H1 (cell line): ENCODE data around the gene ALPP. TPM values are rescaled to one million over a fixed set of nuclear protein-coding genes. Genes with fewer than 3 reads are reported as not detected.
A peak's percentile ranks its signal among the peaks of the same experiment; 100 is the strongest.

ENCODE experiments used
- CTCF ChIA-PET: fragments of 300-600 bp; sonication (Branson Sonifier 250); formaldehyde crosslinking; loops from one replicate; lab custom pipeline; 2021; ENCODE audit not compliant: partially characterized antibody; lab: Charles Lee
- POLR2A ChIA-PET: fragments of 300-600 bp; sonication (Branson Sonifier 250); formaldehyde crosslinking; loops from one replicate; lab custom pipeline; 2021; ENCODE audit warnings: inconsistent platforms; ENCODE audit not compliant: partially characterized antibody; lab: Charles Lee
- DNase-seq, 2 experiments: peaks; one replicate each; pipeline versions ENCODE4 v3.0.0 to v3.0.0-alpha.2; 2010 to 2022; ENCODE audit warnings: low spot score in 2 of 2, low read depth in 1 of 2, mixed read lengths in 1 of 2
- FAIRE-seq: peaks from 2 replicates; lab custom pipeline; 2011; peaks lifted over from hg19 to GRCh38; lab: Jason Lieb, UNC
- H2AFZ ChIP-seq: 2 replicates; pipeline ENCODE4 v1.8.1; 2012; ENCODE audit warnings: low read length, inconsistent platforms
- H2AK5ac ChIP-seq: 2 replicates; pipeline ENCODE4 v1.6.1; 2013; ENCODE audit warnings: low read depth, low read length
- H2BK120ac ChIP-seq: replicated peaks from 2 replicates; pipeline ENCODE3; 2013; ENCODE audit warnings: low read depth, low read length, inconsistent platforms
- H2BK12ac ChIP-seq: 2 replicates; pipeline ENCODE4 v1.6.1; 2013; ENCODE audit warnings: low read depth, low read length
- H2BK15ac ChIP-seq: 2 replicates; pipeline ENCODE4 v1.6.1; 2013; ENCODE audit warnings: low read length
- H2BK20ac ChIP-seq: 2 replicates; pipeline ENCODE4 v1.6.1; 2013; ENCODE audit warnings: low read length
- H2BK5ac ChIP-seq: 2 replicates; pipeline ENCODE4 v1.6.1; 2013; ENCODE audit warnings: low read depth, low read length
- H3K14ac ChIP-seq: 2 replicates; pipeline ENCODE4 v1.6.1; 2013; ENCODE audit warnings: inconsistent platforms; ENCODE audit not compliant: insufficient read length
- H3K18ac ChIP-seq: 2 replicates; pipeline ENCODE4 v1.6.1; 2013; ENCODE audit warnings: low read length; ENCODE audit errors: extremely low read depth
- H3K23ac ChIP-seq: 2 replicates; pipeline ENCODE4 v1.6.1; 2013; ENCODE audit warnings: inconsistent platforms; ENCODE audit not compliant: insufficient read length
- H3K23me2 ChIP-seq: 2 replicates; pipeline ENCODE4 v1.6.1; 2013; ENCODE audit warnings: low read depth, low read length
- H3K27ac ChIP-seq: 2 replicates; pipeline ENCODE4 v1.6.1; 2011; ENCODE audit warnings: low read depth, low read length, inconsistent platforms
- H3K27me3 ChIP-seq, 4 experiments: replicated peaks in 1 of 4; 1 replicate in 1 of 4; 2 replicates in 3 of 4; pipeline versions ENCODE4 v1.6.1 to v1.8.1; 2011 to 2013; ENCODE audit warnings: low read length in 3 of 4, mild to moderate bottlenecking in 3 of 4, inconsistent platforms in 2 of 4, mixed read lengths in 2 of 4, moderate library complexity in 1 of 4; ENCODE audit not compliant: control insufficient read depth in 3 of 4, insufficient read depth in 3 of 4; ENCODE audit errors: extremely low read depth in 1 of 4
- H3K36me3 ChIP-seq, 4 experiments: 2 replicates each; pipeline versions ENCODE4 v1.6.1 to v1.8.1; 2011 to 2013; ENCODE audit warnings: mild to moderate bottlenecking in 4 of 4, low read length in 3 of 4, moderate library complexity in 2 of 4, control low read depth in 1 of 4, inconsistent platforms in 1 of 4; ENCODE audit not compliant: insufficient read depth in 4 of 4, control insufficient read depth in 2 of 4
- H3K4ac ChIP-seq: replicated peaks from 2 replicates; pipeline ENCODE3; 2013; ENCODE audit warnings: low read length, low read depth, mixed read lengths, inconsistent platforms; ENCODE audit not compliant: insufficient read length
- H3K4me1 ChIP-seq, 4 experiments: replicated peaks in 1 of 4; 1 replicate in 1 of 4; 2 replicates in 3 of 4; pipeline versions ENCODE4 v1.6.1 to v1.8.1; 2011 to 2013; ENCODE audit warnings: low read length in 3 of 4, inconsistent platforms in 2 of 4, mixed read lengths in 1 of 4; ENCODE audit not compliant: insufficient read depth in 4 of 4, control insufficient read depth in 3 of 4
- H3K4me2 ChIP-seq, 2 experiments: 2 replicates each; pipeline versions ENCODE4 v1.6.1 to v1.8.1; 2011 to 2013; ENCODE audit warnings: low read depth in 2 of 2, low read length in 2 of 2, control low read depth in 1 of 2, inconsistent platforms in 1 of 2, mild to moderate bottlenecking in 1 of 2; ENCODE audit not compliant: insufficient read depth in 1 of 2
- H3K4me3 ChIP-seq, 4 experiments: fragments of 200-600, 300-600 bp in 1 of 4; sonication (generic), shearing (Covaris generic), sonication (Bioruptor Twin) in 1 of 4; 2 replicates each; pipeline versions ENCODE4 v1.5.1 to v1.8.1; 2011 to 2016; ENCODE audit warnings: low read length in 4 of 4, low read depth in 3 of 4, control low read depth in 2 of 4, inconsistent platforms in 2 of 4, mild to moderate bottlenecking in 2 of 4, mixed read lengths in 1 of 4, moderate library complexity in 1 of 4; ENCODE audit not compliant: insufficient read depth in 2 of 4; ENCODE audit errors: extremely low read depth in 1 of 4
- H3K56ac ChIP-seq: replicated peaks from 2 replicates; pipeline ENCODE3; 2013; ENCODE audit warnings: low read depth, mild to moderate bottlenecking, mixed read lengths, low read length, inconsistent platforms; ENCODE audit not compliant: insufficient read length
- H3K79me1 ChIP-seq: 2 replicates; pipeline ENCODE4 v1.6.1; 2013; ENCODE audit warnings: low read depth, low read length, control low read depth
- H3K79me2 ChIP-seq, 2 experiments: 2 replicates each; pipeline versions ENCODE4 v1.6.1 to v1.8.1; 2012 to 2013; ENCODE audit warnings: low read length in 2 of 2, mild to moderate bottlenecking in 2 of 2, inconsistent platforms in 1 of 2; ENCODE audit not compliant: insufficient read depth in 2 of 2, control insufficient read depth in 1 of 2
- H3K9ac ChIP-seq, 4 experiments: replicated peaks in 1 of 4; 1 replicate in 1 of 4; 2 replicates in 3 of 4; pipeline versions ENCODE4 v1.6.1 to v1.8.1; 2011 to 2013; ENCODE audit warnings: low read depth in 3 of 4, low read length in 3 of 4, control low read depth in 2 of 4, mild to moderate bottlenecking in 2 of 4, moderate library complexity in 2 of 4, inconsistent platforms in 1 of 4; ENCODE audit errors: extremely low read depth in 1 of 4
- H3K9me3 ChIP-seq, 2 experiments: 2 replicates each; pipeline versions ENCODE4 v1.6.1 to v1.8.1; 2012 to 2013; ENCODE audit warnings: mild to moderate bottlenecking in 2 of 2, moderate library complexity in 2 of 2, control low read depth in 1 of 2, inconsistent platforms in 1 of 2, low read depth in 1 of 2, low read length in 1 of 2, mixed read lengths in 1 of 2; ENCODE audit not compliant: insufficient read depth in 2 of 2
- H4K20me1 ChIP-seq, 2 experiments: replicated peaks in 1 of 2; 2 replicates each; pipeline versions ENCODE3 to v1.8.1; 2011 to 2013; ENCODE audit warnings: inconsistent platforms in 2 of 2, low read length in 2 of 2, mild to moderate bottlenecking in 1 of 2; ENCODE audit not compliant: insufficient read depth in 2 of 2, control insufficient read depth in 1 of 2
- H4K5ac ChIP-seq: 2 replicates; pipeline ENCODE4 v1.6.1; 2013; ENCODE audit warnings: low read length, low read depth, mixed read lengths, inconsistent platforms; ENCODE audit not compliant: insufficient read length
- H4K8ac ChIP-seq: 2 replicates; pipeline ENCODE4 v1.8.0; 2013; ENCODE audit warnings: mild to moderate bottlenecking, moderate library complexity, low read length, inconsistent platforms; ENCODE audit not compliant: insufficient read depth; ENCODE audit errors: extremely low read depth
- H4K91ac ChIP-seq: replicated peaks from 2 replicates; pipeline ENCODE3; 2013; ENCODE audit warnings: low read length, mixed read lengths, inconsistent platforms; ENCODE audit not compliant: insufficient read length
- POLR2A ChIP-seq, 2 experiments: IDR thresholded peaks; 1 replicate in 1 of 2; 2 replicates in 1 of 2; pipeline ENCODE4 v1.6.1; 2011; ENCODE audit warnings: low read depth in 2 of 2, low read length in 2 of 2, mild to moderate bottlenecking in 2 of 2; ENCODE audit errors: control extremely low read depth in 1 of 2
- POLR2AphosphoS5 ChIP-seq: IDR thresholded peaks from 2 replicates; pipeline ENCODE4 v1.6.1; 2011; ENCODE audit warnings: low read depth, low read length
- SIRT6 ChIP-seq: IDR thresholded peaks from one replicate; pipeline ENCODE4 v1.7.1; 2012; ENCODE audit warnings: low read length, inconsistent platforms
- WGBS, 2 experiments: shearing (Covaris generic) in 1 of 2; methylation state at CpG; one replicate each; pipeline versions ENCODE4 v1.1.6 to v1.1.7; 2013 to 2015; ENCODE audit warnings: low lambda C conversion rate in 2 of 2, mixed read lengths in 2 of 2, inconsistent platforms in 1 of 2, low coverage in 1 of 2, missing lambda C conversion rate in 1 of 2; ENCODE audit not compliant: insufficient replicate concordance in 2 of 2, insufficient coverage in 1 of 2, insufficient read length in 1 of 2; ENCODE audit errors: extremely low coverage in 1 of 2, missing lambda C conversion rate in 1 of 2; 5-methylcytosine and 5-hydroxymethylcytosine counted together
- polyA plus RNA-seq, 7 experiments: library from polyadenylated mRNA; depleted of rRNA in 3 of 7; stranded (reverse) in 5 of 7; unstranded in 2 of 7; fragments of >200 nt in 5 of 7; fragments of 200-250 nt in 2 of 7; gene quantifications; 1 replicate in 5 of 7; 2 replicates in 1 of 7; 4 replicates in 1 of 7; pipeline versions ENCODE4 v1.2.1 to v1.2.3, GENCODE V29; 2011 to 2013; ENCODE audit warnings: missing spikeins in 2 of 7, mixed read lengths in 2 of 7
- total RNA-seq: library from RNA; stranded (reverse); fragmentation: NEBNext Ultra II Directional; extraction: Animal tissue kit (Norgen Biotek cat#: 25700); gene quantifications from 2 replicates; pipeline ENCODE4 v1.2.1, GENCODE V29; 2021

The ALPP gene
- total and polyA plus RNA-seq, 2 of the 8 experiments (the other 6 are each of a cell fraction or from before 2014, with no cell fraction given) = 0.15 TPM

GRCh38 chr2:232412986-232413385, 34.4 kb downstream of the ALPP start:
- Histone ChIP-seq H4K8ac (no peak overlapping the region), H4K91ac (no peak overlapping the region), H2BK120ac (no peak overlapping the region), H3K79me1 (no peaks in the 10 kb centered on the region; the same call in 1 of the 2 replicates), H3K4me3 (no peak overlapping the region), H2BK15ac (no peak overlapping the region), H3K9ac (no peak overlapping the region), H3K23me2 (no peaks in the 10 kb centered on the region), H3K27me3 (peaks cover under 1 to 2% (median under 1%) of the 10 kb centered on the region in 4 experiments), H3K27ac (no peak overlapping the region), H3K18ac (no peak overlapping the region), H3K4me1 (peaks cover 0 to 7% (median 2%) of the 10 kb centered on the region in 4 experiments; a peak in 5 of 7 replicates), H2BK20ac (no peak overlapping the region), H4K5ac (no peak overlapping the region), H3K4me2 (no peak overlapping the region), H3K9me3 (no peaks in the 10 kb centered on the region), H3K56ac (no peak overlapping the region), H3K23ac (no peak overlapping the region), H3K79me2 (peaks cover 0 to 12% of the 10 kb centered on the region in 2 experiments; a peak in 2 of 4 replicates), H2AK5ac (no peak overlapping the region), H2BK12ac (no peak overlapping the region), H2BK5ac (no peak overlapping the region), H3K4ac (no peak overlapping the region), H4K20me1 (peaks cover 5 to 9% of the 10 kb centered on the region in 2 experiments), H3K36me3 (peaks cover 8 to 43% (median 30%) of the 10 kb centered on the region in 4 experiments), H3K14ac (no peak overlapping the region), H2AFZ (no peak overlapping the region)
- DNase-seq (no peak), FAIRE-seq (no peak)
- 88% methylated on average over 5 of the region's 5 CpGs; no CpG with 5 or more reads in 1 of the 2 experiments for WGBS, 2 experiments
- POLR2A ChIA-PET = interaction anchor here (0.7 to 8.5 kb wide), 13 partner anchors 9 to 43 kb away, joined by 3 to 70 read pairs (median 4); no protein-coding TSS in a partner anchor
- CTCF ChIA-PET = interaction anchor here (0.7 to 9.8 kb wide), 9 partner anchors 8 to 103 kb away, joined by 3 to 80 read pairs (median 4); no protein-coding TSS in a partner anchor
- TF ChIP-seq POLR2AphosphoS5 (peak; percentile 43), POLR2A (IDR thresholded peaks at IDR 0.05; ENCODE audit: control extremely low read depth in 1 of 2, low read depth in 2 of 2, low read length in 2 of 2) (peak in 1 of 2 experiments; percentile 33; a peak in 1 of 3 replicates), SIRT6 (no peak)
